GM20000 (cell line): ENCODE measurements around the gene DNAI2.

Source experiments
- DNase-seq: peaks from one replicate; pipeline ENCODE4 v3.0.0; 2012; ENCODE audit warnings: low spot score
- TF ChIP-seq, protein P1 (sequence below): IDR thresholded peaks from 2 replicates; pipeline ENCODE4 v1.5.1; 2012; ENCODE audit warnings: mild to moderate bottlenecking, control low read depth; ENCODE audit errors: extremely low read depth, missing control alignments

Gene DNAI2

GRCh38 chr17:74240618-74241205, 33.3 kb upstream of the DNAI2 start:
- no peak for DNase-seq
- TF ChIP-seq, protein P1, sequence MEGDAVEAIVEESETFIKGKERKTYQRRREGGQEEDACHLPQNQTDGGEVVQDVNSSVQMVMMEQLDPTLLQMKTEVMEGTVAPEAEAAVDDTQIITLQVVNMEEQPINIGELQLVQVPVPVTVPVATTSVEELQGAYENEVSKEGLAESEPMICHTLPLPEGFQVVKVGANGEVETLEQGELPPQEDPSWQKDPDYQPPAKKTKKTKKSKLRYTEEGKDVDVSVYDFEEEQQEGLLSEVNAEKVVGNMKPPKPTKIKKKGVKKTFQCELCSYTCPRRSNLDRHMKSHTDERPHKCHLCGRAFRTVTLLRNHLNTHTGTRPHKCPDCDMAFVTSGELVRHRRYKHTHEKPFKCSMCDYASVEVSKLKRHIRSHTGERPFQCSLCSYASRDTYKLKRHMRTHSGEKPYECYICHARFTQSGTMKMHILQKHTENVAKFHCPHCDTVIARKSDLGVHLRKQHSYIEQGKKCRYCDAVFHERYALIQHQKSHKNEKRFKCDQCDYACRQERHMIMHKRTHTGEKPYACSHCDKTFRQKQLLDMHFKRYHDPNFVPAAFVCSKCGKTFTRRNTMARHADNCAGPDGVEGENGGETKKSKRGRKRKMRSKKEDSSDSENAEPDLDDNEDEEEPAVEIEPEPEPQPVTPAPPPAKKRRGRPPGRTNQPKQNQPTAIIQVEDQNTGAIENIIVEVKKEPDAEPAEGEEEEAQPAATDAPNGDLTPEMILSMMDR: no peak

DNA sequence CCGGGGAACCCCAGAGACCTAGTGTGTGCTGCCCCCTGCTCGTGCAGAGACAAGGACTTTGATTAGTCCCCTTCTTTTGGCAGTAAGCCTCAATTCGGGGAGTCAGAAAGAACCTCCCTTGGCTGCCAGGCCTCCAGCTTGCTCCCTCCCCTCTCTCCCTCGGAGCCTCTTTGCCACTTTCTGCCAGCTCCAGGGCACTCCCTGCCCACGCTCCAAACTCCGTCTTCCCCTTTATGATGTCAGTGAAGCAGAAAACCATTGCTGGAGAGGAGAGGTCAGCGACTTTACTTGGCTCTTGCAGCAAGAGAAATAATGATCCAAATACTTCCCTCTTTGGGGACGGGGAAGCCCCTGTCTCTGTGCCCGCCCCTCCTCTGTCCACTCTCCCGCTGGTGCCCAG, 32.6 kb upstream of the DNAI2 start:
- TF ChIP-seq, protein P1: no peak
- DNase-seq: no peak

- DNase-seq: no peak
- TF ChIP-seq, protein P1: no peak
These were observed 32.2 kb upstream of the DNAI2 start for GRCh38 chr17:74241847-74242246.

DNA sequence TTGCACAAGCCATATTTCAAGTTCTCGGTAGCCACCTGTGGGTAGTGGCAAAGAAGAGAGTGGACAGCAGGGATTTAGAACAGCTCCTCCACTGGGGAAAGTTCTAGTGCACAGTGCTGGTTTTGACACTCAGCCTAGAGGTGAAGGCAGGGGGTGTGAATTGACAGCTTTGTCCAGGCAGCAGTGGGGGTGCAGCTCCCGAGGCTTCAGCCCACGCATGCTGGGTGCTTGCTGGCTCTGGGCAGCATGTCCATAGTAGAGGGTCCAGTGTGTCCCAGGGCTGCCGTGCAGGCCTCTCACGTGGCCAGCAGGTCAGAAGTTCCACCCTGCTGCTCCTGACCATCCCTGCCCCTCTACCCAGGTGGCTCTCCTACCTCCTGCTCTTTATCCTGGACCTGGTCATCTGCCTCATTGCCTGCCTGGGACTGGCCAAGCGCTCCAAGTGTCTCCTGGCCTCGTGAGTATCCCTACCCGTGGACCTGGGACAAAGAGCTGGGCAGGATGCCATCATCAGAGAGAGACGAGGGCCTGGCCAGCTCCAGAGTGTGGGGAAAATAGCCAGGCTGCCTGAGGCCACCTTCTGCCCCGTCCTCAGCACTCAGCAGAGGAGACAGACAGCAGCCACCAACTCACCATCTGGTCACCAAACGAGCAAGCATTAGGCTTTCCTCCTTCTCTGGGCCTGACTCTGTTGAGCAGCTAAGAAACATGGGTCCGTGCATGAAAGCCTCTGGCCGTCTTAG, 30.9 kb upstream of the DNAI2 start:
- DNase-seq: no peak
- TF ChIP-seq, protein P1: no peak

DNA sequence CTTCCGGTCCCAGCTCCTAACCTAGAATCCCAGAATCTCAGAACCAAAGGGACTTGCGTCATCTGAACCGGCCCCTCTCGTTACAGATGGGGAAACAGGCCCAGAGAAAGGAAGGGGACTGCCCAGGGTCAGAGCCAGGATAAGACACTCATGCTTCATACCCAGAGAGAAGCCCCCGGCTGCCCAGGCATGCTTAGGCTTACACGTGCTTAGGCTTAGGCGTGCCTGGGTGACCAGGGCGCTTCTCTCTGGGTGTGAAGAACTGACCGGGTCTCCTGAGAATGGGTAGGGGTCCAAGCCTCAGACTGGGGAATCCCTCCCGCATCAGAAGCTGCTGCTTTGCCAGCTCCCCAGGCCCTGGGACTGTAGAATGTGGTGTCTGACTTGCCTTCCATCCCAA, 29.9 kb upstream of the DNAI2 start:
- TF ChIP-seq, protein P1: no peak
- DNase-seq: no peak

DNA sequence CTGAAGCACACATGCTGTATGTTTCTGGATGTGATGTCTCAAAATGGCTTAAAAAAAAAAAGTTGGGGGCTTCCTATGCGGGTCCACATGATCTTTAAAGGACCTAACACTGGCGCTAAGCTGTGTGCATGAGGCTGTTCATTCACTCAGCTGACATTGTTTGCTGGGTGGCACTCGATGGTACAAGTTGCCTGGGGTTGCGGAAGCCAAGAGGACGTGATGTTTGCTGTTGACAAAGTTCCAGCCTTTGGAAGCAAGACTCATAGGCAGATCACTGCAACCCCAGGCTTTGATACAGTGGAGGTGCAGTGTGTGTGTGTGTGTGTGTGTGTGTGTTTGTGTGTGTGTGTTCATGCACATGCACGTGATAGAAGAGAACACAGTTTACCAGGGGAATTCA, 29.5 kb upstream of the DNAI2 start:
- TF ChIP-seq, protein P1: no peak
- no peak for DNase-seq

DNA sequence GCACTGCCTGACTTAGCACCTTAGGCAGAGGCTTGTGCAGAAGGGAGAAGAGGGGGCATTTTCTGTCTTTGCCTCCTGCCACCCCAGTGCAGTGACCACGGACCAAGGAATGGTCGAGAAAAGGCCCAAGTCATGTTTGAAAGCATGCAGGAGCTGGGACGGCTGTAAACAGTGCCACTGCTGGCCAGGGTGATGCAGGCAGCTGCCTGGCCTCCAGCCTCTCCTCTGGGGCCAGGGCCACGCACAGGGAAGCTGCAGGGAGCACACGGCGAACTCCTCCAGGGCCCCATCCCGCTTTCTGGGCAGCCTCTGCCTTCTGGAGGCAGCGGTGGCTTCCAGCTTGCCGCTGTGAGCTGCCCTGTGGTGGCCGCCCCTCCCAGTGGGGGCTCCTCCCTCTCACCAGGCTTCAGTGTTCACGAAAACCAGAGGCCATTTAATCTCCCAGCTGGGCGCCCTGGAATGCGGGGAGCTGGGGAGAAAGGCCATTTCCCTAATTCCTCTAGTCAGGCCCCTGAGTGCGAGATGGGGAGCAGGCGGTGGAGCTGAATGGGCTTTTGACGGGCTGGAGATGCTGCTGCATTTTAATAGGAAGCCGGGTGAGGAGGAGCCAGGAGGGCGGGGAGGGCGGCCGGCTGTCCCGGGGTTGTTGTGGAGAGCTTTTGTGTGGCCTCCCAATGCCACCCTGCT, 28.7 kb upstream of the DNAI2 start:
- DNase-seq: no peak
- TF ChIP-seq, protein P1: no peak
